Parathyroid adenoma (tissue), 2 donors: Measurements from ENCODE around the gene CTXN1.

Experiments used
- H2AFZ ChIP-seq: fragments of 300-600 bp; sonication (generic); one replicate; pipeline ENCODE4 v1.7.0; 2017; ENCODE audit warnings: antibody characterized with exemption, mild to moderate bottlenecking
- H3K27ac ChIP-seq: fragments of 300-600 bp; sonication (generic); one replicate; pipeline ENCODE4 v1.7.0; 2017
- H3K27me3 ChIP-seq: fragments of 300-600 bp; sonication (generic); one replicate; pipeline ENCODE4 v1.7.0; 2017; ENCODE audit warnings: low read length; ENCODE audit not compliant: control insufficient read depth, insufficient read depth
- H3K36me3 ChIP-seq: fragments of 300-600 bp; sonication (generic); one replicate; pipeline ENCODE4 v1.7.0; 2017; ENCODE audit warnings: low read length; ENCODE audit not compliant: control insufficient read depth, insufficient read depth
- H3K4me1 ChIP-seq: fragments of 300-600 bp; sonication (generic); one replicate; pipeline ENCODE4 v1.7.0; 2017; ENCODE audit warnings: control low read depth
- H3K4me2 ChIP-seq: fragments of 300-600 bp; sonication (generic); one replicate; pipeline ENCODE4 v1.7.0; 2017; ENCODE audit warnings: low read length
- H3K4me3 ChIP-seq: fragments of 300-600 bp; sonication (generic); one replicate; pipeline ENCODE4 v1.7.0; 2017; ENCODE audit warnings: low read depth, low read length
- H3K79me2 ChIP-seq: fragments of 300-600 bp; sonication (generic); one replicate; pipeline ENCODE4 v1.7.0; 2017; ENCODE audit warnings: control low read depth
- H3K9ac ChIP-seq: fragments of 300-600 bp; sonication (generic); one replicate; pipeline ENCODE4 v1.7.0; 2017; ENCODE audit warnings: mild to moderate bottlenecking
- H3K9me3 ChIP-seq: fragments of 300-600 bp; sonication (generic); one replicate; pipeline ENCODE4 v1.7.0; 2017; ENCODE audit warnings: low read length; ENCODE audit not compliant: control insufficient read depth
- CTCF ChIP-seq: fragments of 300-600 bp; sonication (generic); IDR thresholded peaks from one replicate; pipeline ENCODE4 v1.7.0; 2017; ENCODE audit warnings: antibody characterized with exemption, mild to moderate bottlenecking
- donor health status: primary hyperparathyroidism.

CTXN1 gene

GRCh38 chr19:7913652-7914051, 12.3 kb downstream of the CTXN1 start:
- H3K9me3 ChIP-seq: no peaks in the 10 kb centered on the region
- no peak overlapping the region for H2AFZ ChIP-seq
- H3K27me3 ChIP-seq: no peaks in the 10 kb centered on the region
- no peaks in the 10 kb centered on the region for H3K36me3 ChIP-seq
- no peak overlapping the region for H3K27ac ChIP-seq
- H3K9ac ChIP-seq: no peak overlapping the region
- peaks cover 2% of the 10 kb centered on the region for H3K79me2 ChIP-seq
- H3K4me1 ChIP-seq: no peaks in the 10 kb centered on the region
- no peak for TF ChIP-seq CTCF
- no peak overlapping the region for H3K4me2 ChIP-seq
- no peak overlapping the region for H3K4me3 ChIP-seq

- Histone ChIP-seq H3K4me2 (no peak overlapping the region), H3K9ac (no peak overlapping the region), H3K36me3 (no peaks in the 10 kb centered on the region), H3K4me1 (no peaks in the 10 kb centered on the region), H3K4me3 (no peak overlapping the region), H3K27me3 (no peaks in the 10 kb centered on the region), H2AFZ (no peak overlapping the region), H3K9me3 (no peaks in the 10 kb centered on the region), H3K79me2 (peaks cover 2% of the 10 kb centered on the region), H3K27ac (no peak overlapping the region)
- no peak for TF ChIP-seq CTCF
Measured at GRCh38 chr19:7912697-7913564, 13.0 kb downstream of the CTXN1 start.

- Histone ChIP-seq H3K79me2 (peaks cover 9% of the 10 kb centered on the region), H3K4me2 (no peak overlapping the region), H3K4me1 (no peaks in the 10 kb centered on the region), H2AFZ (no peak overlapping the region), H3K9me3 (no peaks in the 10 kb centered on the region), H3K4me3 (no peak overlapping the region), H3K36me3 (no peaks in the 10 kb centered on the region), H3K27me3 (no peaks in the 10 kb centered on the region), H3K9ac (no peak overlapping the region), H3K27ac (no peak overlapping the region)
- no peak for TF ChIP-seq CTCF
Measured at GRCh38 chr19:7912144-7912696, 13.7 kb downstream of the CTXN1 start.

GRCh38 chr19:7911508-7912143, 14.3 kb downstream of the CTXN1 start:
- H3K4me3 ChIP-seq: no peak overlapping the region
- H3K27ac ChIP-seq: no peak overlapping the region
- H3K36me3 ChIP-seq: no peaks in the 10 kb centered on the region

More at GRCh38 chr19:7911508-7912143, 14.3 kb downstream of the CTXN1 start:
- Histone ChIP-seq H3K27me3 (no peaks in the 10 kb centered on the region), H3K9ac (no peak overlapping the region), H2AFZ (no peak overlapping the region), H3K4me2 (no peak overlapping the region), H3K4me1 (no peaks in the 10 kb centered on the region), H3K9me3 (no peaks in the 10 kb centered on the region), H3K79me2 (peaks cover 12% of the 10 kb centered on the region)
- TF ChIP-seq CTCF: no peak
